HepG2 (cell line): ENCODE measurements around the gene LMX1B.

ENCODE experiments used
- EHMT2 ChIP-seq: fragments of 200-600 bp; sonication (generic); IDR thresholded peaks from 2 replicates; pipeline ENCODE4 v1.7.0; 2017; ENCODE audit warnings: antibody characterized with exemption, low read depth, low read length, borderline replicate concordance
- SIX1 ChIP-seq: sonication (generic); formaldehyde crosslinking; IDR thresholded peaks from 2 replicates; pipeline ENCODE4 v1.4.0; 2020; ENCODE audit warnings: missing genetic modification reagents, borderline replicate concordance
- ZNF121 ChIP-seq: sonication (generic); formaldehyde crosslinking; IDR thresholded peaks from 2 replicates; pipeline ENCODE4 v1.5.0; 2020; ENCODE audit warnings: mild to moderate bottlenecking, missing genetic modification reagents
- ZNF138 ChIP-seq: sonication (generic); formaldehyde crosslinking; IDR thresholded peaks from 2 replicates; pipeline ENCODE4 v1.5.0; 2020; ENCODE audit warnings: mild to moderate bottlenecking, low read depth, missing genetic modification reagents
- ZNF24 ChIP-seq: fragments of 450-650 bp; IDR thresholded peaks from 2 replicates; pipeline ENCODE4 v1.6.1; 2017; ENCODE audit warnings: antibody characterized with exemption, mild to moderate bottlenecking

DNA sequence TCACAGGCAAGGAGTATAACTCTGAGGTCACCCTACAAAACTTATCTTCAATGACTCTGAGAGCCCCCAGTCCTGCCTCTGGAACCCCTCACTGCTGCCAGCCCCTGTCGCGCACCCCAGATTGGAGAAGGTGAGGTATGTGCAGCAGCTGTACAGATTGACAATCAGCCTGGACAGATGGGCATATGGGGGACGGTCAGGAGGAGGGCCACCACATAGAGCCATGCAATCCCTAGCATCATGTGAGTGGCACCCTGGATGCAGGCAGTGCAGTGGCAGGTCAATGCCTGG lies 90.1 kb downstream of the LMX1B start:
- no peak for TF ChIP-seq ZNF24
- no peak for TF ChIP-seq SIX1 (CRISPR knock-in tag)
- no peak for TF ChIP-seq EHMT2
- TF ChIP-seq ZNF121 (CRISPR knock-in tag) = no peak
- TF ChIP-seq ZNF138 (CRISPR knock-in tag) = no peak
